Neural cell (in vitro differentiated cells): ENCODE data around the gene LIMS2.

Experiments
- EZH2 ChIP-seq: fragments of 200-600, 300-800 bp; shearing (Covaris generic), sonication (generic); IDR thresholded peaks from 2 replicates; pipeline ENCODE4 v1.6.1; 2014; ENCODE audit warnings: antibody characterized with exemption, low read length, borderline replicate concordance, mild to moderate bottlenecking; ENCODE audit not compliant: insufficient read depth, poor library complexity, severe bottlenecking
- MXI1 ChIP-seq: fragments of 450-650 bp; conservative IDR thresholded peaks from 2 replicates; pipeline ENCODE4 v1.6.1; 2014; ENCODE audit warnings: antibody characterized with exemption, mild to moderate bottlenecking; ENCODE audit not compliant: poor library complexity, severe bottlenecking
- TAF1 ChIP-seq: IDR thresholded peaks from 2 replicates; pipeline ENCODE4 v1.6.1; 2012; ENCODE audit warnings: low read depth
- TF ChIP-seq, protein P1 (sequence below): fragments of 450-650 bp; IDR thresholded peaks from 2 replicates; pipeline ENCODE4 v1.5.1; 2014; ENCODE audit warnings: antibody characterized with exemption, mild to moderate bottlenecking, moderate library complexity; ENCODE audit not compliant: poor library complexity, severe bottlenecking
- TF ChIP-seq, protein P2 (sequence below): IDR thresholded peaks from 2 replicates; pipeline ENCODE4 v1.6.1; 2012; ENCODE audit warnings: borderline replicate concordance

DNA sequence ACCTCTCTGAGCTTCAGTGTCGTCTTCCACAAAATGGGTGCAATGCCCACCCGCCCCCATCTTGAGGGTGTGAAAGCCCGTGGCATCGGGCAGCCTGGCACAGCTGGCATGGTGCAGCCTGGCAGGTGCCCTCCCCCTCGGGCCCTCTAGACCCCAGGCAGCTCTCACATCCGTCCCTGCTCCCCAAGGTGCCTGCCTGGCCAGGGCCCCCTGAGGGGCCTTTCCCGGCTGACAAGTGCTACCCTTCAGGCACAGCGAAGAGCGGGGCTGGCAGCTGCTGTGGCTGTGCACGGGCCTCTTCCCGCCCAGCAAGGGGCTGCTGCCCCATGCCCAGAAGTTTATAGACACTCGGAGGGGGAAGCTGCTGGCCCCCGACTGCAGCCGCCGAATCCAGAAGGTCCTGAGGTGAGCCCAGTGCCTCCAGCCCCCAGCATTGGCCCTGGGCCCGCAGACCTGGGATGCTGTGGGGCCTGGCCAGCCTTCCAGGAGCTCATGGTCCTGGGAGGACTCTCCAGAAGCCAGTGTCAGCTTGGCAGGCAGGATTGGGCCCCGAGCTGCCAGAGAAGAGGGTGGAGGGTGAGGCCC, 43.2 kb downstream of the LIMS2 start:
- TF ChIP-seq EZH2 (no peak), MXI1 (no peak), TAF1 (no peak)
- TF ChIP-seq, protein P1, sequence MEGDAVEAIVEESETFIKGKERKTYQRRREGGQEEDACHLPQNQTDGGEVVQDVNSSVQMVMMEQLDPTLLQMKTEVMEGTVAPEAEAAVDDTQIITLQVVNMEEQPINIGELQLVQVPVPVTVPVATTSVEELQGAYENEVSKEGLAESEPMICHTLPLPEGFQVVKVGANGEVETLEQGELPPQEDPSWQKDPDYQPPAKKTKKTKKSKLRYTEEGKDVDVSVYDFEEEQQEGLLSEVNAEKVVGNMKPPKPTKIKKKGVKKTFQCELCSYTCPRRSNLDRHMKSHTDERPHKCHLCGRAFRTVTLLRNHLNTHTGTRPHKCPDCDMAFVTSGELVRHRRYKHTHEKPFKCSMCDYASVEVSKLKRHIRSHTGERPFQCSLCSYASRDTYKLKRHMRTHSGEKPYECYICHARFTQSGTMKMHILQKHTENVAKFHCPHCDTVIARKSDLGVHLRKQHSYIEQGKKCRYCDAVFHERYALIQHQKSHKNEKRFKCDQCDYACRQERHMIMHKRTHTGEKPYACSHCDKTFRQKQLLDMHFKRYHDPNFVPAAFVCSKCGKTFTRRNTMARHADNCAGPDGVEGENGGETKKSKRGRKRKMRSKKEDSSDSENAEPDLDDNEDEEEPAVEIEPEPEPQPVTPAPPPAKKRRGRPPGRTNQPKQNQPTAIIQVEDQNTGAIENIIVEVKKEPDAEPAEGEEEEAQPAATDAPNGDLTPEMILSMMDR, result no peak
- TF ChIP-seq, protein P2, sequence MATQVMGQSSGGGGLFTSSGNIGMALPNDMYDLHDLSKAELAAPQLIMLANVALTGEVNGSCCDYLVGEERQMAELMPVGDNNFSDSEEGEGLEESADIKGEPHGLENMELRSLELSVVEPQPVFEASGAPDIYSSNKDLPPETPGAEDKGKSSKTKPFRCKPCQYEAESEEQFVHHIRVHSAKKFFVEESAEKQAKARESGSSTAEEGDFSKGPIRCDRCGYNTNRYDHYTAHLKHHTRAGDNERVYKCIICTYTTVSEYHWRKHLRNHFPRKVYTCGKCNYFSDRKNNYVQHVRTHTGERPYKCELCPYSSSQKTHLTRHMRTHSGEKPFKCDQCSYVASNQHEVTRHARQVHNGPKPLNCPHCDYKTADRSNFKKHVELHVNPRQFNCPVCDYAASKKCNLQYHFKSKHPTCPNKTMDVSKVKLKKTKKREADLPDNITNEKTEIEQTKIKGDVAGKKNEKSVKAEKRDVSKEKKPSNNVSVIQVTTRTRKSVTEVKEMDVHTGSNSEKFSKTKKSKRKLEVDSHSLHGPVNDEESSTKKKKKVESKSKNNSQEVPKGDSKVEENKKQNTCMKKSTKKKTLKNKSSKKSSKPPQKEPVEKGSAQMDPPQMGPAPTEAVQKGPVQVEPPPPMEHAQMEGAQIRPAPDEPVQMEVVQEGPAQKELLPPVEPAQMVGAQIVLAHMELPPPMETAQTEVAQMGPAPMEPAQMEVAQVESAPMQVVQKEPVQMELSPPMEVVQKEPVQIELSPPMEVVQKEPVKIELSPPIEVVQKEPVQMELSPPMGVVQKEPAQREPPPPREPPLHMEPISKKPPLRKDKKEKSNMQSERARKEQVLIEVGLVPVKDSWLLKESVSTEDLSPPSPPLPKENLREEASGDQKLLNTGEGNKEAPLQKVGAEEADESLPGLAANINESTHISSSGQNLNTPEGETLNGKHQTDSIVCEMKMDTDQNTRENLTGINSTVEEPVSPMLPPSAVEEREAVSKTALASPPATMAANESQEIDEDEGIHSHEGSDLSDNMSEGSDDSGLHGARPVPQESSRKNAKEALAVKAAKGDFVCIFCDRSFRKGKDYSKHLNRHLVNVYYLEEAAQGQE, result no peak
